Neural cell (in vitro differentiated cells): ENCODE measurements around the gene GPR33. TPM values are rescaled to one million over a fixed set of nuclear protein-coding genes. Genes with fewer than 3 reads are reported as not detected.

ENCODE experiments used
- H2AFZ ChIP-seq: fragments of 200-600, 300-800 bp; sonication (generic), shearing (Covaris generic); 2 replicates; pipeline ENCODE4 v1.6.0; 2014; ENCODE audit warnings: low read depth, mild to moderate bottlenecking, antibody characterized with exemption, low read length, moderate library complexity
- H3F3A ChIP-seq: fragments of 200-600 bp; shearing (Covaris generic); 2 replicates; pipeline ENCODE4 v1.6.1; 2016; ENCODE audit warnings: mild to moderate bottlenecking, moderate library complexity, mixed read lengths, antibody characterized with exemption, low read length; ENCODE audit not compliant: insufficient read depth, poor library complexity, severe bottlenecking
- H3K27ac ChIP-seq: fragments of 200-600, 300-800 bp; sonication (generic), shearing (Covaris generic); 2 replicates; pipeline ENCODE4 v1.5.1; 2014; ENCODE audit warnings: mild to moderate bottlenecking, low read length, moderate library complexity
- H3K27me3 ChIP-seq: fragments of 300-800, 200-600 bp; sonication (generic), shearing (Covaris generic); 2 replicates; pipeline ENCODE4 v1.6.0; 2014; ENCODE audit warnings: mild to moderate bottlenecking, low read depth, low read length, moderate library complexity; ENCODE audit not compliant: insufficient read depth
- H3K36me3 ChIP-seq: fragments of 300-800, 200-600 bp; sonication (generic), shearing (Covaris generic); 2 replicates; pipeline ENCODE4 v1.5.1; 2014; ENCODE audit warnings: mild to moderate bottlenecking, antibody characterized with exemption, low read length, moderate library complexity; ENCODE audit not compliant: insufficient read depth
- H3K4me2 ChIP-seq: fragments of 300-800, 200-600 bp; sonication (generic), shearing (Covaris generic); 2 replicates; pipeline ENCODE4 v1.6.0; 2014; ENCODE audit warnings: mild to moderate bottlenecking, low read length
- H3K4me3 ChIP-seq: fragments of 300-800, 200-600 bp; sonication (generic), shearing (Covaris generic); 2 replicates; pipeline ENCODE4 v1.5.1; 2014; ENCODE audit warnings: mild to moderate bottlenecking, low read length, moderate library complexity
- H3K79me2 ChIP-seq: fragments of 200-600 bp; shearing (Covaris generic); replicated peaks from 2 replicates; pipeline ENCODE4 v1.6.0; 2014; ENCODE audit warnings: mild to moderate bottlenecking, low read length, moderate library complexity; ENCODE audit not compliant: insufficient read depth
- H3K9ac ChIP-seq: fragments of 300-800, 200-600 bp; sonication (generic), shearing (Covaris generic); 2 replicates; pipeline ENCODE4 v1.6.1; 2016; ENCODE audit warnings: mild to moderate bottlenecking, low read length, mixed read lengths
- H3K9me2 ChIP-seq: fragments of 200-600 bp; shearing (Covaris generic); 2 replicates; pipeline ENCODE4 v1.6.1; 2016; ENCODE audit warnings: mild to moderate bottlenecking, low read length, mixed read lengths; ENCODE audit not compliant: insufficient read depth
- H3K9me3 ChIP-seq: fragments of 200-600, 300-800 bp; sonication (generic), shearing (Covaris generic); 2 replicates; pipeline ENCODE4 v1.6.1; 2016; ENCODE audit warnings: mild to moderate bottlenecking, mixed run types, low read length, moderate library complexity, mixed read lengths
- H4K20me1 ChIP-seq: fragments of 200-600 bp; shearing (Covaris generic); 2 replicates; pipeline ENCODE4 v1.6.1; 2016; ENCODE audit warnings: mild to moderate bottlenecking, mixed run types; ENCODE audit not compliant: insufficient read depth
- CTCF ChIP-seq: fragments of 450-650 bp; IDR thresholded peaks from 2 replicates; pipeline ENCODE4 v1.5.1; 2014; ENCODE audit warnings: antibody characterized with exemption, mild to moderate bottlenecking, moderate library complexity; ENCODE audit not compliant: poor library complexity, severe bottlenecking
- EP300 ChIP-seq: fragments of 450-650 bp; conservative IDR thresholded peaks from 2 replicates; pipeline ENCODE4 v1.6.1; 2014; ENCODE audit warnings: antibody characterized with exemption, mild to moderate bottlenecking, moderate library complexity; ENCODE audit not compliant: poor library complexity, severe bottlenecking
- EZH2 ChIP-seq: fragments of 200-600, 300-800 bp; shearing (Covaris generic), sonication (generic); IDR thresholded peaks from 2 replicates; pipeline ENCODE4 v1.6.1; 2014; ENCODE audit warnings: antibody characterized with exemption, low read length, borderline replicate concordance, mild to moderate bottlenecking; ENCODE audit not compliant: insufficient read depth, poor library complexity, severe bottlenecking
- MXI1 ChIP-seq: fragments of 450-650 bp; conservative IDR thresholded peaks from 2 replicates; pipeline ENCODE4 v1.6.1; 2014; ENCODE audit warnings: antibody characterized with exemption, mild to moderate bottlenecking; ENCODE audit not compliant: poor library complexity, severe bottlenecking
- POLR2AphosphoS5 ChIP-seq: IDR thresholded peaks from 2 replicates; pipeline ENCODE4 v1.6.1; 2012
- RAD21 ChIP-seq: fragments of 450-650 bp; conservative IDR thresholded peaks from 2 replicates; pipeline ENCODE4 v1.6.1; 2014; ENCODE audit warnings: antibody characterized with exemption, mild to moderate bottlenecking, moderate library complexity
- REST ChIP-seq: IDR thresholded peaks from 2 replicates; pipeline ENCODE4 v1.6.1; 2012; ENCODE audit warnings: borderline replicate concordance
- SMC3 ChIP-seq: fragments of 450-650 bp; conservative IDR thresholded peaks from 2 replicates; pipeline ENCODE4 v1.6.1; 2014; ENCODE audit warnings: antibody characterized with exemption, mild to moderate bottlenecking, moderate library complexity; ENCODE audit not compliant: poor library complexity
- TAF1 ChIP-seq: IDR thresholded peaks from 2 replicates; pipeline ENCODE4 v1.6.1; 2012; ENCODE audit warnings: low read depth
- polyA plus RNA-seq: library from polyadenylated mRNA; depleted of rRNA; stranded (reverse); fragments of >200 nt; gene quantifications from 2 replicates; pipeline ENCODE4 v1.2.3, GENCODE V29; 2014

The GPR33 gene
- polyA plus RNA-seq, 1 donor from 2014 or later, result not detected

DNA sequence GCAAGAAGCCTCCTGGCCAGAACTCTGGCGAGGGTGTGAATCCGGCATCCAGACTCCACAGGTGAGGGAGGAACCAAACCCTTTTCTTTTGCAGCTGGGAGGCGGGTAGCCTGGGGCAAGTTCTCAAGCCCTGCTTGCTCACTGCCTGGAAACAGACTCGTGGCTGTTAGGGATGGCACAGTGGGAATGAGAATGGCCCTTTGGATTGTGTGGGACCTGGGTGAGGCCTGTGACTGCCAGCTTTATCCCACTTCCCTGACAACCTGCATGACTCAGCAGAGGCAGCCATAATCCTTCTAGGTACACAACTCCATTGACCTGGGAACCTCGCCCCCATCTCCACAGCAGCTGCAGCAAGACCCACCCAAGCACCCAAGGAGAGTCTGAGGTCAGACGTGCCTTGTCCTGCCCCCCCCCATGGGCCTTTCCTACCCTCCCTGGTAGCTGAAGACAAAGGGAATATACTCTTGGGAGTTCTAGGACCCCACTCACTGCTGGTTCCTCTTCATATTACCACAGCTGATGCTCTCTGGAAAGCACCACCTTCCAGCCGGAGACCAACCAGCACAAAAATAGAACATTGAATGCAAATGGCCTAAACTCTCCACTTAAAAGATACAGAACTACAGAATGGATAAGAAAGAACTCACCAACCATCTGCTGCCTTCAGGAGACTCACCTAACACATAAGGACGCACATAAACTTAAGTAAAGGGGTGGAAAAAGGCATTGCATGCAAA, 5.1 kb upstream of the GPR33 start:
- Histone ChIP-seq H2AFZ (no peak overlapping the region), H3K9ac (no peak overlapping the region), H3K79me2 (no peaks in the 10 kb centered on the region), H3K27ac (no peak overlapping the region), H3F3A (no peaks in the 10 kb centered on the region), H3K36me3 (no peaks in the 10 kb centered on the region), H3K4me3 (no peak overlapping the region), H3K27me3 (no peaks in the 10 kb centered on the region), H3K9me2 (no peaks in the 10 kb centered on the region), H3K9me3 (no peaks in the 10 kb centered on the region), H4K20me1 (no peaks in the 10 kb centered on the region), H3K4me2 (no peak overlapping the region)
- no peak for TF ChIP-seq SMC3
- TF ChIP-seq EP300, result no peak
- no peak for TF ChIP-seq REST

DNA sequence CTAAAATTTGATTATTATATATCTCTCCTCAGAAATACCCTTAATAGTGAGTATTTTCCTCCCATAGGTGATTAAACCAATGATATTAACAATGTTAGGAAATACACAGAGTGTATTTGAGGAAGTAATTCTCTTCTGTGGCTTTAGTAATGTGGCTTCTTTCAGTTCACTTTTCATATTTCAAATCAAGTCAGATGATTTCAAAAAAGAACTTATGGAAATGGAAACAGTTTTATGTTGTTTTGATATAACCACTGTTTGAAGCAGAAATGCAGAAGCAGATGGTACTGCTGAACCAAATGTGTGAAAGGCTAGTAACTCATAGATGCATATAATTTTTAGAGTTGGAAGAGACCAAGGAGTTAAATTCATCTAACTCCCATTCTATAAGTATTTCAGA, 1.9 kb upstream of the GPR33 start:
- no peak for TF ChIP-seq TAF1
- no peak for TF ChIP-seq SMC3
- no peak for TF ChIP-seq MXI1
- H3K9me2 ChIP-seq, result no peaks in the 10 kb centered on the region

DNA sequence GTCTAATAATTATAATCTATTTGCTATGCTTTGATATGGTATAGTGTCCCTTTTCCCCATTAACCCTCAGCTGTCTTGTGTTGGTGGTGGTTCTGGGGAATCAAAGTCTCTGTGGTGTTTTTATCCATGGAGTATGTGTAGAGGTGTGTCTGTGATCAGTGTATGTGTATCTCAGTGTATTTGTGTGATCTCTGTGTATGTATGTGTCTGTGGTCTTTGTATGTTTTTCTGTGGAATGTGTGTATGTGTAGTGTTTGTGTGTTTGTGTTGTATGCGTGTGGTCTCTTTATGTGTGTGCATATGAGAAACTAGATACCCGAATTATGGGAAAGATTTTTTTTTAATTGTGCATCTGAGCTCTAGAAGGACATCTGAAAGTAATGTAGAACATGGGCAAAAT, 1.1 kb downstream of the GPR33 start:
- no peak for TF ChIP-seq EP300
- no peak for TF ChIP-seq CTCF
- TF ChIP-seq EZH2, result no peak
- TF ChIP-seq TAF1, result no peak
- TF ChIP-seq POLR2AphosphoS5, result no peak
- no peak for TF ChIP-seq SMC3
- no peak for TF ChIP-seq RAD21
- no peak for TF ChIP-seq MXI1
- TF ChIP-seq REST, result no peak
- H3F3A ChIP-seq, result no peaks in the 10 kb centered on the region
- H3K36me3 ChIP-seq, result no peaks in the 10 kb centered on the region
- H3K27me3 ChIP-seq, result no peaks in the 10 kb centered on the region
- no peaks in the 10 kb centered on the region for H3K9me2 ChIP-seq
- no peaks in the 10 kb centered on the region for H3K79me2 ChIP-seq
- no peak overlapping the region for H3K9ac ChIP-seq
- H3K4me3 ChIP-seq, result no peak overlapping the region
- H2AFZ ChIP-seq, result no peak overlapping the region
- H4K20me1 ChIP-seq, result no peaks in the 10 kb centered on the region
- no peaks in the 10 kb centered on the region for H3K9me3 ChIP-seq
- no peak overlapping the region for H3K4me2 ChIP-seq
- no peak overlapping the region for H3K27ac ChIP-seq

More for the DNA sequence above, 1.9 kb upstream of the GPR33 start:
- Histone ChIP-seq H3K27ac (no peak overlapping the region), H3K9me3 (no peaks in the 10 kb centered on the region), H3F3A (no peaks in the 10 kb centered on the region), H4K20me1 (no peaks in the 10 kb centered on the region), H3K4me2 (no peak overlapping the region), H3K4me3 (no peak overlapping the region), H3K36me3 (no peaks in the 10 kb centered on the region), H3K9ac (no peak overlapping the region), H3K27me3 (no peaks in the 10 kb centered on the region), H2AFZ (no peak overlapping the region), H3K79me2 (no peaks in the 10 kb centered on the region)
